ENCODE data around the gene CALCOCO2.
"Not testable (repeated sequence)": the region's sequence is repeated elsewhere in the genome, so short reads cannot be mapped to it uniquely, and the experiment has no call there.

CALCOCO2 gene

DNA sequence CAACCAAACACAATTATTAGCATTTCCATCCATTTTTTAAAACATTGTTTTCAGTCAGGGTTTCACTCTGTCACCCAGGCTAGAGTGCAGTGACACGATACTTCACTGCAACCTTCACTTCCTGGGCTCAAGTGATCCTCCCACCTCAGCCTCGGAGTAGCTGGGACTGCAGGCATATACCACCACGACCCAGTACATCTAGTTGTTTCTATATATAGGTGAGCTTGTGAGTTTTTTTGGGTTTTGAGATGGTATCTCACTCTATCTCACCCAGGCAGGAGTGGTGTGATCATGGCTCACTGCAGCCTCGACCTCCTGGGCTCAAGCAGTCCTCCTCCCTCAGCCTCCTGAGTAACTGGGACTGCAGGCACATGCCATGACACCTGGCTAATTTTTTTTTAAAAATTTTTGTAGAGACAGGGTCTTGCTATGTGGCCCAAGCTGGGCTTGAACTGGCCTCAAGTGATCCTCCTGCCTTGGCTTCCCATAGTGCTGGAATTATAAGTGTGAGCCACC is 40.3 kb downstream of the CALCOCO2 start:
- DNase-seq = no peak
- H3K27ac ChIP-seq (ENCODE audit: insufficient read depth in 1 of 2, low read depth in 1 of 2, low read length in 2 of 2, poor library complexity in 1 of 2, severe bottlenecking in 2 of 2) = no peak overlapping the region
- no peaks in the 10 kb centered on the region for H3K9me3 ChIP-seq (ENCODE audit: control extremely low read depth in 1 of 5, control insufficient read depth in 4 of 5, insufficient read depth in 2 of 5, low read depth in 1 of 5, low read length in 4 of 5)
- H3K4me1 ChIP-seq (ENCODE audit: control extremely low read depth in 1 of 4, control insufficient read depth in 4 of 4, insufficient read depth in 4 of 4, low read length in 3 of 4) = peaks cover 0 to 14% (median 6%) of the 10 kb centered on the region in 4 experiments
- WGBS (ENCODE audit: insufficient coverage) = 80% methylated on average over 1 of the region's 4 CpGs
- ChIA-PET POLR2A (no interaction called here), CTCF (interaction anchor here (1.2 to 50.0 kb wide), 4 partner anchors 8 to 64 kb away, joined by 3 to 1090 read pairs (median 12); partner anchors contain the start of gene TTLL6)
- H3K36me3 ChIP-seq (ENCODE audit: control insufficient read depth in 4 of 4, insufficient read depth in 4 of 4, low read length in 3 of 4) = peaks cover 0 to 3% (median 0%) of the 10 kb centered on the region in 4 experiments
- peaks cover 0 to 2% (median 0%) of the 10 kb centered on the region in 5 experiments for H3K27me3 ChIP-seq (replicated peaks in 2 of 5; ENCODE audit: control insufficient read depth in 4 of 5, insufficient read depth in 5 of 5, low read length in 4 of 5)
- no peak overlapping the region for H3K4me3 ChIP-seq (ENCODE audit: control insufficient read depth in 1 of 7, extremely low read depth in 1 of 7, insufficient read depth in 4 of 7, low read depth in 2 of 7, low read length in 6 of 7)

DNA sequence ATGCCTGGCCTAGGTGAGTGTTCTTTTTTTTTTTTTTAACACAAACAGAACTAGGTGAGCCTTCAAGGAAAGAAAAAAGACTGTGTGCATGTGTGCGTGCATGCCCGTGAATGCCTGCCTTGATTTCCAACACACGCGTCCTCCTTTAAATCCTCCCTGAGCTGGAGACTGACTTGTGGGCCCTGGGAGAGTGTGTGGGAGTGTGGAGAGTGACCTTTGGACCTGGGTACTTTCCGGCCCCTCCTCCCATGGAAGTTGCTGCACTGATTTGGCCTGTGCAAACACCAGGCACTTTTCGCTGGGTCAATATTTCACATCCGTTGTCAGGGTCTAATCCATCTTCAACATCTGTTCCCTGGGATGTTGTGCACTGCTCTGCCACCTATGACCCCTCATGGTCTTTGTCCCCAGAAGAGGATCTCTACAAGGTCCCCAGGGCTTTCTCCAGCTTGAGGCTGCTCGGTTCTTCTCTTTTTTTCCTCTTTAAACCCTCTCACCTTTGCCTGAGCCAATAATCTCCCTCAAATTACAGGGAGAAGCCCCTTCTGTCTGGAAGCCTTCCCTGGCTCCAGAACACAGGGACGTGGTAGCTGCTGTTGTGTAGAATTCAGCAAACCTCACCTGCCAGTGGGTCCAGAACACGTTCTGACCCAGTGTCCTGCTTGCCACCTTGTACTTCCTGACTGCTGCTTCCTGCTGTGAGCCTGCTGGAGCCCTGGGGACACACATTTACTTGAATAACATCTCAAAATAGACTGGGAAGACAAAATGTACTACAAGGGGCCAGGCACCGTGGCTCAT is 40.9 kb downstream of the CALCOCO2 start:
- Histone ChIP-seq H3K4me3 (ENCODE audit: control insufficient read depth in 1 of 7, extremely low read depth in 1 of 7, insufficient read depth in 4 of 7, low read depth in 2 of 7, low read length in 6 of 7) (no peak overlapping the region), H3K9me3 (ENCODE audit: control extremely low read depth in 1 of 5, control insufficient read depth in 4 of 5, insufficient read depth in 2 of 5, low read depth in 1 of 5, low read length in 4 of 5) (no peaks in the 10 kb centered on the region), H3K36me3 (ENCODE audit: control insufficient read depth in 4 of 4, insufficient read depth in 4 of 4, low read length in 3 of 4) (no peaks in the 10 kb centered on the region), H3K27me3 (replicated peaks in 2 of 5; ENCODE audit: control insufficient read depth in 4 of 5, insufficient read depth in 5 of 5, low read length in 4 of 5) (peaks cover 0 to 2% (median 0%) of the 10 kb centered on the region in 5 experiments), H3K4me1 (ENCODE audit: control extremely low read depth in 1 of 4, control insufficient read depth in 4 of 4, insufficient read depth in 4 of 4, low read length in 3 of 4) (peaks cover 0 to 14% (median 6%) of the 10 kb centered on the region in 4 experiments), H3K27ac (ENCODE audit: insufficient read depth in 1 of 2, low read depth in 1 of 2, low read length in 2 of 2, poor library complexity in 1 of 2, severe bottlenecking in 2 of 2) (no peak overlapping the region)
- DNase-seq = no peak
- 86% methylated on average over 9 of the region's 11 CpGs for WGBS (ENCODE audit: insufficient coverage)
- ChIA-PET POLR2A (no interaction called here), CTCF (interaction anchor here (1.9 to 50.0 kb wide), 4 partner anchors 11 to 148 kb away, joined by 5 to 1090 read pairs (median 7); partner anchors contain the start of gene TTLL6)

DNA sequence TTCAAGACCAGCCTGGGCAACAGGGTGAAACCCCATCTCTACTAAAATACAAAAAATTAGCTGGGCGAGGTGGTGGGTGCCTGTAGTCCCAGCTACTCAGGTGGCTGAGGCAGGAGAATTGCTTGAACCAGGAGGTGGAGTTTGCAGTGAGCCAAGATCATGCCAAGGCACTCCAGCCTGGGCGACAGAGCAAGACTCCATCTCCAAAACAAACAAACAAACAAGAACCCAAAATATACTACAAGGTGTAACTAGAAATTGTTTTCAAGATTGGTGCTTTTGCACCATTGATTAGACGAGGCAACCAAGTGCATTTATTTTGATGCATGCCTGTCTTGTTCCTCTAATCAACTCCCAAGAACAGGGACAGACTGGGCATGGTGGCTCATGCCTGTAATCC is 41.6 kb downstream of the CALCOCO2 start:
- H3K4me3 ChIP-seq (ENCODE audit: control insufficient read depth in 1 of 7, extremely low read depth in 1 of 7, insufficient read depth in 4 of 7, low read depth in 2 of 7, low read length in 6 of 7); H3K27ac ChIP-seq (ENCODE audit: insufficient read depth in 1 of 2, low read depth in 1 of 2, low read length in 2 of 2, poor library complexity in 1 of 2, severe bottlenecking in 2 of 2); POLR2A ChIA-PET; DNase-seq; H3K36me3 ChIP-seq (ENCODE audit: control insufficient read depth in 4 of 4, insufficient read depth in 4 of 4, low read length in 3 of 4); H3K9me3 ChIP-seq (ENCODE audit: control extremely low read depth in 1 of 5, control insufficient read depth in 4 of 5, insufficient read depth in 2 of 5, low read depth in 1 of 5, low read length in 4 of 5); H3K27me3 ChIP-seq (replicated peaks in 2 of 5; ENCODE audit: control insufficient read depth in 4 of 5, insufficient read depth in 5 of 5, low read length in 4 of 5): not testable (repeated sequence)
- CTCF ChIA-PET = interaction anchor here (1.0 to 50.0 kb wide), 5 partner anchors 12 to 148 kb away, joined by 3 to 1090 read pairs (median 6); partner anchors contain the start of gene TTLL6
- WGBS (ENCODE audit: insufficient coverage) = 82% methylated on average over 1 of the region's 3 CpGs
- H3K4me1 ChIP-seq (ENCODE audit: control extremely low read depth in 1 of 4, control insufficient read depth in 4 of 4, insufficient read depth in 4 of 4, low read length in 3 of 4) = peaks cover 0 to 14% (median 6%) of the 10 kb centered on the region in 4 experiments

DNA sequence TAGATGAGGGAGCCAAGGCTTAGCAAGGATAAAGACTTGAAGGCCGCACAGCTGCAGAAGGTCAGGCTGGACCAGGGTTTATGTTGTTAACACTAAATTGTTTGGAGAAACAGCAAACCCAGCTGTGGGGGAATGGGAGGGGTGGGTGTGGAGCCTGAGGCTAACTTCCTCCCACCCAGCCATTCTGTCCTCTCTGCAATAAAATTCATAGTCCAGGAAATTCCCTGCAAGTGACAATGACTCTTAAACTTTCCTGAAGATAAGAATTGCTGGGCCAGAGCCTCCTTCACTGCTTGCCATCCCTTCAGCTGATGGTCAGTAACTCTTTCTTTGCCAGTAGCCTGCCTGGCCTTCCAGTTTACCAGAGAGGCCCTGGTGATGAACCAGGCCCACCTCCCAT is 42.4 kb downstream of the CALCOCO2 start:
- WGBS (ENCODE audit: insufficient coverage) = 100% methylated on average over 1 of the region's 1 CpG
- Histone ChIP-seq H3K9me3 (ENCODE audit: control extremely low read depth in 1 of 5, control insufficient read depth in 4 of 5, insufficient read depth in 2 of 5, low read depth in 1 of 5, low read length in 4 of 5) (no peaks in the 10 kb centered on the region), H3K27ac (ENCODE audit: insufficient read depth in 1 of 2, low read depth in 1 of 2, low read length in 2 of 2, poor library complexity in 1 of 2, severe bottlenecking in 2 of 2) (no peak overlapping the region), H3K27me3 (replicated peaks in 2 of 5; ENCODE audit: control insufficient read depth in 4 of 5, insufficient read depth in 5 of 5, low read length in 4 of 5) (peaks cover 0 to 2% (median 0%) of the 10 kb centered on the region in 5 experiments), H3K36me3 (ENCODE audit: control insufficient read depth in 4 of 4, insufficient read depth in 4 of 4, low read length in 3 of 4) (no peaks in the 10 kb centered on the region), H3K4me3 (ENCODE audit: control insufficient read depth in 1 of 7, extremely low read depth in 1 of 7, insufficient read depth in 4 of 7, low read depth in 2 of 7, low read length in 6 of 7) (no peak overlapping the region), H3K4me1 (ENCODE audit: control extremely low read depth in 1 of 4, control insufficient read depth in 4 of 4, insufficient read depth in 4 of 4, low read length in 3 of 4) (peaks cover 0 to 17% (median 8%) of the 10 kb centered on the region in 4 experiments)
- ChIA-PET CTCF (interaction anchor here (1.0 to 50.0 kb wide), 5 partner anchors 26 to 149 kb away, joined by 3 to 1090 read pairs (median 5); partner anchors contain the start of gene TTLL6), POLR2A (no interaction called here)
- no peak for DNase-seq

DNA sequence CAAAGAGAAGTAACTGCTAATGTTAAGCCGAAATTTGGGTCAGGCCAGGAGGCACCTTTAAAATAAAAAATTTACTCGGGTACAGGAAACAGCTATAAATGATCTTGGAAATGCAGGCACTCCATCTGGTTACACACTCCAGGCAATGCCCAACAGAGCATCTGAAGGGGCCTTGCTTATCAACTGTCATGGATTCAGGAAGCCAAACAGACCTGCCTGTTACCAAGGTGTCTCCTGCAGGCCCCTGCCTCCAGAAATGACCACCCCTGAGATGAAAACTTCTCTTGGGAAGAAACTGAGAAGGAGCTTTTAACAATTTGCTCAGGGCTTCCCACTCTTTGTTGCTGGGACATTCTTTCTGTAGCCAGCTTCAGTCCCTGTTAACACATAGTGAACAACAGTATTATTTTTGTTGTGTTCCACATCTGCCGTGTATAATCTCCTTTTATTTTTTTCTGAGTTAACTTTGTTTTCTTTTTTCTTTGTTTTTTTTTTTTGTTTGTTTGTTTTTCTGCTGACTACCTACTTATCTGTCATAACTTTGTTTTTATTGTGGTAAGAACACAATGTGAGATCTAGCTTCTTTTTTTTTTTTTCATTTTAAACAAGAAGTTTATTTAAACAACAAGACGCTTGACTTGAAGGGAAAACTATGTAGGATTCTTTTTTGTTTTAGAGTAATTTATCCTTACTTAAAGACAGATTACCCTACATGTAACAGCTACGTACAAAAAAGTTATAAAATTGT is 43.0 kb downstream of the CALCOCO2 start:
- POLR2A ChIA-PET = no interaction called here
- DNase-seq = peak in 1 of 3 donors; percentile 26
- CTCF ChIA-PET = interaction anchor here (0.7 to 50.0 kb wide), 7 partner anchors 10 to 194 kb away, joined by 3 to 1090 read pairs (median 5); partner anchors contain the start of gene TTLL6
- 43% methylated on average over 2 of the region's 5 CpGs for WGBS (ENCODE audit: insufficient coverage)
- H3K36me3 ChIP-seq (ENCODE audit: control insufficient read depth in 4 of 4, insufficient read depth in 4 of 4, low read length in 3 of 4) = no peaks in the 10 kb centered on the region
- peaks cover 0 to 17% (median 8%) of the 10 kb centered on the region in 4 experiments for H3K4me1 ChIP-seq (ENCODE audit: control extremely low read depth in 1 of 4, control insufficient read depth in 4 of 4, insufficient read depth in 4 of 4, low read length in 3 of 4)
- peaks cover 0 to 2% (median 0%) of the 10 kb centered on the region in 5 experiments for H3K27me3 ChIP-seq (replicated peaks in 2 of 5; ENCODE audit: control insufficient read depth in 4 of 5, insufficient read depth in 5 of 5, low read length in 4 of 5)
- no peak overlapping the region for H3K27ac ChIP-seq (ENCODE audit: insufficient read depth in 1 of 2, low read depth in 1 of 2, low read length in 2 of 2, poor library complexity in 1 of 2, severe bottlenecking in 2 of 2)
- no peak overlapping the region for H3K4me3 ChIP-seq (ENCODE audit: control insufficient read depth in 1 of 7, extremely low read depth in 1 of 7, insufficient read depth in 4 of 7, low read depth in 2 of 7, low read length in 6 of 7)
- no peaks in the 10 kb centered on the region for H3K9me3 ChIP-seq (ENCODE audit: control extremely low read depth in 1 of 5, control insufficient read depth in 4 of 5, insufficient read depth in 2 of 5, low read depth in 1 of 5, low read length in 4 of 5)

DNA sequence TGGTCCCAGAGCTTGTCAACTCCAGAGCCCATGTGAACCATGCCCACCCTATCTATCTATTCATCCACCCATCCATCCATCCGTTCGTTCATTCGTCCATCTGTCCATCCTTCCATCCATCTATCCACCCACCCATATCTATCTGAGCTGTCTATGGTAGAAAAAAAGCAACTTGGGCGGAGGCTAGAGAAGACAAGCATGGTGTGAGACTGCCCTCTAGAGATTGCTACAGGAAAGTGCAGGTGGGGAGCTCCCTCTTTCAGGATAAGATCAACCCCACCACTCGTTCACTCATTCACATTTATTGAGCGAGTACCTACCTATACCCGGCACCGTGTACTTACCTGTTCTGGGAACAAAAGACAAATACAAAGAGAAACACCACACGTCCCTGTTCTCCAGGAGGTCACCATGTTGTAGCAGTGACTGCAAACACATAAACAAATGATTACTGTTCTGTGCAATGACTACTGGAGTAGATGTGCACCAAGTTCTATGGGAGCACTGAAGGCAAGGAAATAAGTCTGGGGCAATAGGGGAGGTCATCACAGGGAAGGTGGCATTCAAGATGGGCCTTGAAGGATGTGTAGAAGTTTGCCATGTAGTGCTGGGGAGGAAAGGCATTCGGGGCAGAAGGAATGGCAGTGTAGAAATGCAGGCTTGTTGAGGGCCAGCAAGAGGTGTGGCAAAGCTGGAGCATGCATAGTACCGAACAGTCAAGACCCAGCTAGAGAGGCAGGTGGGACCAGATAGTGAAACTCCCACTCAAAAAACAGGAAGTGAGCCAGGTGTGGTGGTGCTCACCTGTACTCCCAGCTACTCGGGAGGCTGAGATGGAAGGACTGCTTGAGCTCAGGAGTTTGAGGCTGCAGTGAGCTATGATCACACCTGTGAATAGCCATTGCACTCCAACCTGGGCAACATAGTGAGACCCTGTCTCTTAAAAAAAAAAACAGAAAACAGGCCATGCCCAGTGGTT is 48.4 kb downstream of the CALCOCO2 start:
- peaks cover 0 to 3% (median 2%) of the 10 kb centered on the region in 4 experiments for H3K4me1 ChIP-seq (ENCODE audit: control extremely low read depth in 1 of 4, control insufficient read depth in 4 of 4, insufficient read depth in 4 of 4, low read length in 3 of 4)
- H3K36me3 ChIP-seq (ENCODE audit: control insufficient read depth in 4 of 4, insufficient read depth in 4 of 4, low read length in 3 of 4) = no peaks in the 10 kb centered on the region
- no peak overlapping the region for H3K27ac ChIP-seq (ENCODE audit: insufficient read depth in 1 of 2, low read depth in 1 of 2, low read length in 2 of 2, poor library complexity in 1 of 2, severe bottlenecking in 2 of 2)
- H3K4me3 ChIP-seq (ENCODE audit: control insufficient read depth in 1 of 7, extremely low read depth in 1 of 7, insufficient read depth in 4 of 7, low read depth in 2 of 7, low read length in 6 of 7) = no peak overlapping the region
- no peaks in the 10 kb centered on the region for H3K9me3 ChIP-seq (ENCODE audit: control extremely low read depth in 1 of 5, control insufficient read depth in 4 of 5, insufficient read depth in 2 of 5, low read depth in 1 of 5, low read length in 4 of 5)
- POLR2A ChIA-PET = interaction anchor here (0.5 to 1.1 kb wide), 4 partner anchors 28 to 583 kb away, joined by 3 to 5 read pairs (median 3); no protein-coding TSS in a partner anchor
- peak; percentile 76 to 90 (median 81) for DNase-seq
- WGBS (ENCODE audit: insufficient coverage) = 28% methylated on average over 10 of the region's 12 CpGs
- H3K27me3 ChIP-seq (replicated peaks in 2 of 5; ENCODE audit: control insufficient read depth in 4 of 5, insufficient read depth in 5 of 5, low read length in 4 of 5) = peaks cover 0 to 1% (median 0%) of the 10 kb centered on the region in 5 experiments
- CTCF ChIA-PET = interaction anchor here (0.6 to 50.0 kb wide), 29 partner anchors 10 to 247 kb away, joined by 3 to 1090 read pairs (median 5); partner anchors contain the start of genes HOXB13, PRAC2 and TTLL6

Measured in common myeloid progenitor, CD34-positive (primary cell).